Fibroblast of skin of right biceps (primary cell): ENCODE results near the gene VPS37B.

ENCODE experiments used
- DNase-seq: peaks from one replicate; pipeline ENCODE4 v3.0.0-alpha.2; 2013

VPS37B gene

GRCh38 chr12:122895704-122896636 is at the start of gene VPS37B:
Gene VPS37B (minus strand): TSS chr12:122896124. CDS start chr12:122896062, 62 bp downstream.
- DNase-seq = peak; percentile 93

- no peak for DNase-seq
Observed at GRCh38 chr12:122944605-122945592, 49.0 kb upstream of the VPS37B start.

GRCh38 chr12:122943196-122943595 is 47.3 kb upstream of the VPS37B start:
- peak; percentile 27 for DNase-seq

- DNase-seq = no peak
Observed at GRCh38 chr12:122942637-122943036, 46.7 kb upstream of the VPS37B start.

GRCh38 chr12:122941351-122941750 is 45.4 kb upstream of the VPS37B start:
- DNase-seq = peak; percentile 48

- no peak for DNase-seq
Observed at GRCh38 chr12:122939125-122939524, 43.2 kb upstream of the VPS37B start.

GRCh38 chr12:122937622-122938091 is 41.7 kb upstream of the VPS37B start:
- DNase-seq = no peak

- no peak for DNase-seq
Observed at GRCh38 chr12:122935318-122935717, 39.4 kb upstream of the VPS37B start.

GRCh38 chr12:122934722-122935121 is 38.8 kb upstream of the VPS37B start:
- no peak for DNase-seq

GRCh38 chr12:122932207-122932606 is 36.3 kb upstream of the VPS37B start:
- DNase-seq = no peak

- no peak for DNase-seq
Observed at GRCh38 chr12:122929812-122930211, 33.9 kb upstream of the VPS37B start.

- DNase-seq = no peak
Observed at GRCh38 chr12:122929148-122929538, 33.2 kb upstream of the VPS37B start.

- no peak for DNase-seq
Observed at GRCh38 chr12:122928404-122929147, 32.7 kb upstream of the VPS37B start.

GRCh38 chr12:122927756-122928403 is 32.0 kb upstream of the VPS37B start:
- no peak for DNase-seq

- DNase-seq = no peak
Observed at GRCh38 chr12:122921917-122922316, 26.0 kb upstream of the VPS37B start.

- no peak for DNase-seq
Observed at GRCh38 chr12:122920687-122921086, 24.8 kb upstream of the VPS37B start.

GRCh38 chr12:122918827-122919226 is 22.9 kb upstream of the VPS37B start:
- no peak for DNase-seq

- DNase-seq = peak; percentile 63
Observed at GRCh38 chr12:122917507-122918121, 21.7 kb upstream of the VPS37B start.

- DNase-seq = no peak
Observed at GRCh38 chr12:122909442-122910288, 13.7 kb upstream of the VPS37B start.

- no peak for DNase-seq
Observed at GRCh38 chr12:122908915-122909314, 13.0 kb upstream of the VPS37B start.
